B cell (primary cell): ENCODE results near the gene IL19. TPM values are rescaled to one million over a fixed set of nuclear protein-coding genes. Genes with fewer than 3 reads are reported as not detected.

Experiments
- ATAC-seq: fragments of 200-7000 bp; cut with Tn5 transposase; one replicate; pipeline ENCODE4 v1.10.0; 2021; ENCODE audit warnings: low read depth, mild to moderate bottlenecking, moderate number of reproducible peaks, moderate library complexity
- CTCF ChIA-PET: fragments of 350-600 bp; sonication (Branson Sonifier 250); formaldehyde crosslinking; loops from one replicate; lab custom pipeline; 2021; ENCODE audit warnings: antibody characterized with exemption, inconsistent platforms; lab: Charles Lee
- POLR2A ChIA-PET: fragments of 350-600 bp; sonication (Branson Sonifier 250); formaldehyde crosslinking; loops from one replicate; lab custom pipeline; 2021; ENCODE audit warnings: antibody characterized with exemption; lab: Charles Lee
- DNase-seq: peaks from one replicate; pipeline ENCODE4 v3.0.0; 2013
- H2AFZ ChIP-seq: 2 replicates; pipeline ENCODE4 v1.6.1; 2012; ENCODE audit warnings: mild to moderate bottlenecking, low read depth, low read length; ENCODE audit not compliant: insufficient read depth, poor library complexity, severe bottlenecking
- H3K27ac ChIP-seq, 2 donors: 1 replicate in 1 of 2; 2 replicates in 1 of 2; pipeline ENCODE4 v1.5.1; 2012 to 2013; ENCODE audit warnings: low read length in 2 of 2, mild to moderate bottlenecking in 2 of 2, moderate library complexity in 1 of 2
- H3K27me3 ChIP-seq, 4 experiments: fragments of 200-600 bp in 1 of 4; sonication (generic) in 1 of 4; replicated peaks in 1 of 4; 1 replicate in 2 of 4; 2 replicates in 2 of 4; pipeline versions ENCODE4 v1.6.1 to v1.7.0; 2013 to 2016; ENCODE audit warnings: low read length in 3 of 4, mild to moderate bottlenecking in 2 of 4, mixed read lengths in 1 of 4, moderate library complexity in 1 of 4; ENCODE audit not compliant: insufficient read depth in 4 of 4, control insufficient read depth in 3 of 4; ENCODE audit errors: control extremely low read depth in 1 of 4
- H3K36me3 ChIP-seq, 2 experiments: replicated peaks in 1 of 2; 1 replicate in 1 of 2; 2 replicates in 1 of 2; pipeline versions ENCODE4 v1.6.1 to v1.7.1; 2013; ENCODE audit warnings: low read length in 1 of 2; ENCODE audit not compliant: insufficient read depth in 2 of 2, control insufficient read depth in 1 of 2; ENCODE audit errors: control extremely low read depth in 1 of 2, extremely low read depth in 1 of 2
- H3K4me1 ChIP-seq, 2 donors: fragments of 200-600 bp in 1 of 2; sonication (generic) in 1 of 2; 1 replicate in 1 of 2; 2 replicates in 1 of 2; pipeline versions ENCODE4 v1.5.1 to v1.6.1; 2013 to 2017; ENCODE audit warnings: low read length in 2 of 2; ENCODE audit not compliant: control insufficient read depth in 2 of 2, insufficient read depth in 2 of 2
- H3K4me2 ChIP-seq: replicated peaks from 2 replicates; pipeline ENCODE3; 2012; ENCODE audit warnings: mild to moderate bottlenecking, low read depth, low read length; ENCODE audit not compliant: poor library complexity, severe bottlenecking
- H3K4me3 ChIP-seq, 5 experiments: fragments of 200-600 bp in 1 of 5; sonication (generic) in 1 of 5; 1 replicate in 3 of 5; 2 replicates in 2 of 5; pipeline versions ENCODE4 v1.5.1 to v1.7.0; 2011 to 2016; ENCODE audit warnings: low read length in 4 of 5, mild to moderate bottlenecking in 4 of 5, low read depth in 2 of 5, control low read depth in 1 of 5, moderate library complexity in 1 of 5; ENCODE audit not compliant: insufficient read depth in 1 of 5; ENCODE audit errors: control extremely low read depth in 1 of 5, extremely low read depth in 1 of 5
- H3K79me2 ChIP-seq: fragments of 200-600 bp; sonication (generic); one replicate; pipeline ENCODE4 v1.6.0; 2016; ENCODE audit warnings: low read length; ENCODE audit not compliant: control insufficient read depth, insufficient read depth
- H3K9ac ChIP-seq: fragments of 200-600 bp; sonication (generic); 2 replicates; pipeline ENCODE4 v1.6.1; 2017; ENCODE audit warnings: mild to moderate bottlenecking, low read length, moderate library complexity
- H3K9me3 ChIP-seq, 3 donors: one replicate each; pipeline versions ENCODE4 v1.6.1 to v1.7.1; 2013; ENCODE audit warnings: low read length in 2 of 3; ENCODE audit not compliant: control insufficient read depth in 2 of 3, insufficient read depth in 1 of 3; ENCODE audit errors: control extremely low read depth in 1 of 3
- H4K20me1 ChIP-seq: 2 replicates; pipeline ENCODE4 v1.6.0; 2012; ENCODE audit warnings: mild to moderate bottlenecking, low read length; ENCODE audit not compliant: insufficient read depth, control insufficient read depth, poor library complexity, severe bottlenecking
- H3K27ac Mint-ChIP-seq: one replicate; pipeline ENCODE4 v1.8.0; 2021; ENCODE audit warnings: mixed read lengths
- H3K27me3 Mint-ChIP-seq: one replicate; pipeline ENCODE4 v1.8.0; 2021; ENCODE audit warnings: mixed read lengths
- H3K4me1 Mint-ChIP-seq: one replicate; pipeline ENCODE4 v1.8.0; 2021; ENCODE audit warnings: mixed read lengths
- H3K4me3 Mint-ChIP-seq: one replicate; pipeline ENCODE4 v1.8.0; 2021; ENCODE audit warnings: mixed read lengths
- H3K9me3 Mint-ChIP-seq: one replicate; pipeline ENCODE4 v1.8.0; 2022; ENCODE audit warnings: mixed read lengths; ENCODE audit not compliant: insufficient read depth
- EZH2 ChIP-seq: IDR thresholded peaks from 2 replicates; pipeline ENCODE4 v1.6.1; 2012; ENCODE audit warnings: borderline replicate concordance, low read depth, mild to moderate bottlenecking, moderate library complexity, low read length; ENCODE audit not compliant: insufficient read depth, poor library complexity, severe bottlenecking
- WGBS: methylation state at CpG from one replicate; pipeline ENCODE4 v1.1.5; 2013; ENCODE audit warnings: missing lambda C conversion rate; ENCODE audit not compliant: insufficient coverage; 5-methylcytosine and 5-hydroxymethylcytosine counted together
- intact Hi-C: fragments of 100-400 bp; cut with micrococcal nuclease; formaldehyde crosslinking; loops from one replicate; pipeline ENCODE4 v1.10.0; 2022
- polyA plus RNA-seq: library from polyadenylated mRNA; depleted of rRNA; stranded (reverse); fragments of >200 nt; gene quantifications from 2 replicates; pipeline ENCODE4 v1.2.3, GENCODE V29; 2012
- total RNA-seq, 2 donors: library from RNA; stranded (reverse); fragments of 120-200 nt in 1 of 2; gene quantifications; 1 replicate in 1 of 2; 2 replicates in 1 of 2; pipeline versions ENCODE4 v1.2.3 to v1.2.4, GENCODE V29; 2013 to 2022
- TF ChIP-seq, protein P1 (sequence below): fragments of 200-600 bp; IDR thresholded peaks from one replicate; pipeline ENCODE4 v1.8.0; 2022; ENCODE audit warnings: antibody characterized with exemption, mild to moderate bottlenecking

The IL19 gene
- total and polyA plus RNA-seq, 2 donors (not counting 1 experiment from before 2014, with no cell fraction given): 0.27 TPM; not detected in 1

DNA sequence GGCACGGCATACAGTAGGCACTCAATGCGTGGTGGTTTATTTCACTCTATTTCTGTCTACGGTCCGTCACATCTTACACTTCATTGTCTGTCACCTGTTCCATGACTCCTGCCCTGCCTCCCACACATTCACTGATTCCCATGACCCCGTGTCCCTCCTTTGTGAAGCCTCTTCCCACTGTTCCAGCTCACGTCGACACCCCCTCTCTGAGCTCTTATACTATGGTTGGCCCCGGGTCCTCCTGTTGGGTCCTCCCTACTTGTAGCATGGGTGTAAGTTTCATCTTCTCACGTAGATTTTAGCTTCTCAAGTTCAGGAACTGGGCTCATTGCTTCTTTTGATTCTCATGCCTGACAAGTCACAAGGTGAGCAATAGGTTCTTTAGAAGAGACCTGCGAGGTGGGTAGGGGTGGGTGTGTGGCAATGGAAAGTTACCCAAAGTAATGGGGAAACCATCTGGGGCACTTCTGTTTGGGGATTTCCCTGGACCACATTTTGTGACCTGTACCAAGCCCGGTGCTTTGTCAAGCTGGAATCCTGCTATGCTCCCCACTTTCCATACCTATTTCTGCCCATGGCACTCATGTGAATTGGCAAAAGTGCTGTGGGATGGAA, 23.8 kb downstream of the IL19 start:
- Mint-ChIP-seq H3K27me3 (no peaks in the 10 kb centered on the region), H3K4me3 (peak overlapping the region; percentile 67), H3K27ac (peak overlapping the region; percentile 71), H3K4me1 (peaks cover 74% of the 10 kb centered on the region), H3K9me3 (no peaks in the 10 kb centered on the region)
- ChIA-PET POLR2A (interaction anchor here (1.9 kb wide), 1 partner anchor 9 kb away, joined by 4 read pairs; no protein-coding TSS in a partner anchor), CTCF (interaction anchor here (1.0 to 2.5 kb wide), 6 partner anchors 8 to 60 kb away, joined by 3 to 12 read pairs (median 5); no protein-coding TSS in a partner anchor)
- intact Hi-C loops: no loop called here
- Histone ChIP-seq H2AFZ (no peak overlapping the region), H3K9ac (no peak overlapping the region), H4K20me1 (no peaks in the 10 kb centered on the region), H3K4me1 (peaks cover 31 to 51% of the 10 kb centered on the region in 2 donors), H3K79me2 (no peaks in the 10 kb centered on the region), H3K27me3 (peaks cover 0 to 4% (median 0%) of the 10 kb centered on the region in 4 experiments), H3K4me3 (no peak overlapping the region), H3K27ac (no peak overlapping the region), H3K9me3 (no peaks in the 10 kb centered on the region), H3K36me3 (no peaks in the 10 kb centered on the region), H3K4me2 (peak overlapping the region; percentile 32)
- TF ChIP-seq, protein P1, sequence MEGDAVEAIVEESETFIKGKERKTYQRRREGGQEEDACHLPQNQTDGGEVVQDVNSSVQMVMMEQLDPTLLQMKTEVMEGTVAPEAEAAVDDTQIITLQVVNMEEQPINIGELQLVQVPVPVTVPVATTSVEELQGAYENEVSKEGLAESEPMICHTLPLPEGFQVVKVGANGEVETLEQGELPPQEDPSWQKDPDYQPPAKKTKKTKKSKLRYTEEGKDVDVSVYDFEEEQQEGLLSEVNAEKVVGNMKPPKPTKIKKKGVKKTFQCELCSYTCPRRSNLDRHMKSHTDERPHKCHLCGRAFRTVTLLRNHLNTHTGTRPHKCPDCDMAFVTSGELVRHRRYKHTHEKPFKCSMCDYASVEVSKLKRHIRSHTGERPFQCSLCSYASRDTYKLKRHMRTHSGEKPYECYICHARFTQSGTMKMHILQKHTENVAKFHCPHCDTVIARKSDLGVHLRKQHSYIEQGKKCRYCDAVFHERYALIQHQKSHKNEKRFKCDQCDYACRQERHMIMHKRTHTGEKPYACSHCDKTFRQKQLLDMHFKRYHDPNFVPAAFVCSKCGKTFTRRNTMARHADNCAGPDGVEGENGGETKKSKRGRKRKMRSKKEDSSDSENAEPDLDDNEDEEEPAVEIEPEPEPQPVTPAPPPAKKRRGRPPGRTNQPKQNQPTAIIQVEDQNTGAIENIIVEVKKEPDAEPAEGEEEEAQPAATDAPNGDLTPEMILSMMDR: no peak
- no peak for TF ChIP-seq EZH2
- DNase-seq (peak; percentile 67), ATAC-seq (peak; percentile 21)
- WGBS: 61% methylated on average over 6 of the region's 11 CpGs

DNA sequence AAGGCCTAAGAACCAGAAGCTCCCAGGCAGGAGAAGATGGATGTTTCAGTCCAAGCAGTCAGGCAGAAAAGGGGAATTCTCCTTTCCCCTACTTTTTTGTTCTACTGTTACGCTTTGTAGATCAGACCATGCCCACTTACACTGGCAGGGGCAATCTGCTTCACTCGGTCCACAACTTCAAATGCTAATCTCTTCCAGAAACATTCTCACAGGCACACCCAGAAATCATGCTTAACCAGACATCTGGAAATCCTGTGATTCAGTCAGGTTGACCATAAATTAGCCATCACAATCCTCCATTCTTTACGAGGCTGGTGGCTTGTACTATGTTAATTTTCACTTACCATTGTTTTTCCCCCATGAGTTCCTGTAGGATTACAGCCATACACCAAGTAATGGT, 25.5 kb downstream of the IL19 start:
- TF ChIP-seq, protein P1: no peak
- TF ChIP-seq EZH2: no peak
- Histone ChIP-seq H3K4me2 (no peak overlapping the region), H3K9ac (no peak overlapping the region), H4K20me1 (no peaks in the 10 kb centered on the region), H3K4me3 (no peak overlapping the region), H3K27ac (no peak overlapping the region), H3K9me3 (no peaks in the 10 kb centered on the region), H2AFZ (no peak overlapping the region), H3K79me2 (no peaks in the 10 kb centered on the region), H3K27me3 (no peaks in the 10 kb centered on the region), H3K36me3 (no peaks in the 10 kb centered on the region), H3K4me1 (peaks cover 23 to 46% of the 10 kb centered on the region in 2 donors)
- Mint-ChIP-seq H3K9me3 (no peaks in the 10 kb centered on the region), H3K4me1 (peaks cover 63% of the 10 kb centered on the region), H3K27me3 (no peaks in the 10 kb centered on the region), H3K4me3 (no peak overlapping the region), H3K27ac (no peak overlapping the region)
- POLR2A ChIA-PET: no interaction called here
- WGBS: 80% methylated on average over 2 of the region's 3 CpGs
- CTCF ChIA-PET: interaction anchor here (0.8 to 2.5 kb wide), 6 partner anchors 8 to 132 kb away, joined by 3 to 12 read pairs (median 4); no protein-coding TSS in a partner anchor
- intact Hi-C loops: no loop called here
- ATAC-seq: no peak
- no peak for DNase-seq
